SK-N-SH (cell line): Measurements from ENCODE around the gene RMI2. TPM values are rescaled to one million over a fixed set of nuclear protein-coding genes. Genes with fewer than 3 reads are reported as not detected.
A peak's percentile ranks its signal among the peaks of the same experiment; 100 is the strongest.

Experiments
- CTCF ChIA-PET: fragments of 300-600, 350-600 bp; formaldehyde crosslinking; extraction: SDS; loops from one replicate; lab custom pipeline; 2021; lab: Yijun Ruan, JAX
- POLR2A ChIA-PET: fragments of 350-600 bp; sonication (Branson Sonifier 250); formaldehyde crosslinking; extraction: SDS; loops from one replicate; lab custom pipeline; 2020; ENCODE audit warnings: antibody characterized with exemption, inconsistent platforms; lab: Yijun Ruan, JAX
- DNase-seq: peaks from one replicate; pipeline ENCODE4 v3.0.0; 2012
- H2AFZ ChIP-seq: fragments of 200-600 bp; sonication (generic); 2 replicates; pipeline ENCODE4 v1.8.1; 2016; ENCODE audit warnings: antibody characterized with exemption, mild to moderate bottlenecking, low read depth
- H3F3A ChIP-seq: fragments of 200-600 bp; sonication (generic); replicated peaks from 2 replicates; pipeline ENCODE3; 2016; ENCODE audit warnings: antibody characterized with exemption, mild to moderate bottlenecking; ENCODE audit not compliant: insufficient read depth
- H3K27ac ChIP-seq, 2 experiments: fragments of 200-500 bp in 1 of 2; fragments of 200-600 bp in 1 of 2; sonication (Bioruptor generic) in 1 of 2; sonication (generic), shearing (Covaris generic) in 1 of 2; 2 replicates each; pipeline versions ENCODE4 v1.5.1 to v1.6.1; 2014 to 2016; ENCODE audit warnings: low read depth in 2 of 2, inconsistent platforms in 1 of 2, low read length in 1 of 2, mild to moderate bottlenecking in 1 of 2, mixed read lengths in 1 of 2
- H3K27me3 ChIP-seq: fragments of 200-600 bp; sonication (generic), shearing (Covaris generic); 2 replicates; pipeline ENCODE4 v1.6.1; 2016; ENCODE audit warnings: mixed run types; ENCODE audit not compliant: insufficient read depth
- H3K36me3 ChIP-seq, 2 experiments: fragments of 200-500 bp in 1 of 2; fragments of 200-600 bp in 1 of 2; sonication (Bioruptor generic) in 1 of 2; sonication (generic) in 1 of 2; replicated peaks in 1 of 2; 2 replicates each; pipeline versions ENCODE3 to v1.5.1; 2014 to 2016; ENCODE audit warnings: low read length in 1 of 2, mild to moderate bottlenecking in 1 of 2; ENCODE audit not compliant: insufficient read depth in 2 of 2, control insufficient read depth in 1 of 2
- H3K4me1 ChIP-seq, 2 experiments: fragments of 200-500 bp in 1 of 2; fragments of 200-600 bp in 1 of 2; sonication (Bioruptor generic) in 1 of 2; sonication (generic), shearing (Covaris generic) in 1 of 2; 2 replicates each; pipeline versions ENCODE4 v1.5.1 to v1.6.1; 2014 to 2016; ENCODE audit warnings: low read depth in 1 of 2, low read length in 1 of 2, mixed run types in 1 of 2; ENCODE audit not compliant: insufficient read depth in 2 of 2, control insufficient read depth in 1 of 2
- H3K4me2 ChIP-seq: fragments of 200-600 bp; sonication (generic), shearing (Covaris generic); 2 replicates; pipeline ENCODE4 v1.6.1; 2017; ENCODE audit warnings: mixed run types
- H3K4me3 ChIP-seq, 2 experiments: fragments of 200-500 bp in 1 of 2; fragments of 200-600 bp in 1 of 2; sonication (Bioruptor generic) in 1 of 2; sonication (generic), shearing (Covaris generic) in 1 of 2; 2 replicates each; pipeline versions ENCODE4 v1.5.1 to v1.8.1; 2014 to 2016; ENCODE audit warnings: low read depth in 2 of 2, inconsistent platforms in 1 of 2, low read length in 1 of 2, mild to moderate bottlenecking in 1 of 2, mixed read lengths in 1 of 2, moderate library complexity in 1 of 2
- H3K79me2 ChIP-seq: fragments of 200-600 bp; sonication (generic); 2 replicates; pipeline ENCODE4 v1.8.1; 2017; ENCODE audit warnings: mild to moderate bottlenecking; ENCODE audit not compliant: insufficient read depth
- H3K9ac ChIP-seq: fragments of 200-600 bp; sonication (generic); 2 replicates; pipeline ENCODE4 v1.6.1; 2017; ENCODE audit warnings: mixed run types
- H3K9me2 ChIP-seq: fragments of 200-600 bp; sonication (generic); 2 replicates; pipeline ENCODE4 v1.6.1; 2017; ENCODE audit warnings: mixed run types
- H3K9me3 ChIP-seq: fragments of 200-600 bp; sonication (generic); 2 replicates; pipeline ENCODE4 v1.6.1; 2017; ENCODE audit warnings: mixed run types, mild to moderate bottlenecking, moderate library complexity
- H4K20me1 ChIP-seq: fragments of 200-600 bp; sonication (generic); 2 replicates; pipeline ENCODE4 v1.6.1; 2017; ENCODE audit warnings: mild to moderate bottlenecking, mixed run types; ENCODE audit not compliant: insufficient read depth
- FOXJ3 ChIP-seq: sonication (generic); formaldehyde crosslinking; IDR thresholded peaks from 2 replicates; pipeline ENCODE4 v1.5.1; 2020; ENCODE audit warnings: mild to moderate bottlenecking, missing genetic modification reagents
- GABPA ChIP-seq: IDR thresholded peaks from 2 replicates; pipeline ENCODE4 v1.4.0; 2012; ENCODE audit warnings: low read depth, mild to moderate bottlenecking
- POLR2AphosphoS5 ChIP-seq: IDR thresholded peaks from 2 replicates; pipeline ENCODE4 v1.6.1; 2012; ENCODE audit warnings: low read depth, low read length
- YY1 ChIP-seq: IDR thresholded peaks from 2 replicates; pipeline ENCODE4 v1.4.0; 2012; ENCODE audit warnings: low read depth, mild to moderate bottlenecking
- WGBS: methylation state at CpG from one replicate; pipeline ENCODE4 v1.1.6; 2017; ENCODE audit warnings: low lambda C conversion rate; 5-methylcytosine and 5-hydroxymethylcytosine counted together
- polyA plus RNA-seq, 3 experiments: library from polyadenylated mRNA; depleted of rRNA; stranded (reverse); fragments of >200 nt; gene quantifications; 2 replicates each; pipeline ENCODE4 v1.2.3, GENCODE V29; 2012
- small RNA-seq, 7 experiments: library from RNA; depleted of rRNA; stranded (forward); fragments of <200 nt; gene quantifications; one replicate each; pipeline ENCODE3, GENCODE V24; 2012
- TF ChIP-seq, protein P1 (sequence below): fragments of 150-350 bp; IDR thresholded peaks from 2 replicates; pipeline ENCODE4 v1.6.1; 2016; ENCODE audit warnings: mild to moderate bottlenecking, low read depth, low read length
- TF ChIP-seq, protein P2 (sequence below): IDR thresholded peaks from 2 replicates; pipeline ENCODE4 v1.4.0; 2012; ENCODE audit warnings: low read depth, borderline replicate concordance
- TF ChIP-seq, protein P3 (sequence below): IDR thresholded peaks from 2 replicates; pipeline ENCODE4; 2012

Gene RMI2
- polyA plus RNA-seq, 1 of the 3 experiments (the other 2 are of a cell fraction), result 8.5 TPM

DNA sequence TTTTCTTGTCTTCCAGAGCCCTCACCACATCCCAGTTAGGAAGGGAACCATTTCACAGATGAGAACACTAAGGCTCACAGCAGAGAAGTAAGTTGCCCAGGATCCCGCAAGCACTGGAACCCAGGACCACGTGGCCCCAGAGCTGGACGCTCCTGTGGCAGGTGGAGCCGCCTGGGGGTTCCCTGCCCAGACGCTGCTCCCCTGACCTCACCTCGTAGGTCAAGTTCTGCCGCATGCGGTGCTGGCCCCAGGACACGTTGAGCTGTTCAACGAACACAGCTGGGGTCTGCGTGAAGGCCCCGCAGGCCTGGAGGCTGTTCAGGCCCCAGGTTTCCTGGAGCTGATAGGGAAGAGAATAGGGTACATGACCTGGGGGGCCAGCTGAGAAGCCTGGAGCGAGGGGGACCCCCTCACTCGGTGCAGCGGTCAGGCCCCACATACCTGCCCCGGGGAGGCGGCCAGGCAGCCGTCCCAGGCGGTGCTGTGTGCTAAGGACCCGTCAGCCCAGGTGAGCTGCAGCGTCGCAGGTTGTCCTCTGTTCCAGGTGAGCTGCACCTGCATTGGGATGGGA lies 54.1 kb downstream of the RMI2 start (continued):
- TF ChIP-seq, protein P1, sequence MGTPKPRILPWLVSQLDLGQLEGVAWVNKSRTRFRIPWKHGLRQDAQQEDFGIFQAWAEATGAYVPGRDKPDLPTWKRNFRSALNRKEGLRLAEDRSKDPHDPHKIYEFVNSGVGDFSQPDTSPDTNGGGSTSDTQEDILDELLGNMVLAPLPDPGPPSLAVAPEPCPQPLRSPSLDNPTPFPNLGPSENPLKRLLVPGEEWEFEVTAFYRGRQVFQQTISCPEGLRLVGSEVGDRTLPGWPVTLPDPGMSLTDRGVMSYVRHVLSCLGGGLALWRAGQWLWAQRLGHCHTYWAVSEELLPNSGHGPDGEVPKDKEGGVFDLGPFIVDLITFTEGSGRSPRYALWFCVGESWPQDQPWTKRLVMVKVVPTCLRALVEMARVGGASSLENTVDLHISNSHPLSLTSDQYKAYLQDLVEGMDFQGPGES, result no peak
- TF ChIP-seq, protein P2, sequence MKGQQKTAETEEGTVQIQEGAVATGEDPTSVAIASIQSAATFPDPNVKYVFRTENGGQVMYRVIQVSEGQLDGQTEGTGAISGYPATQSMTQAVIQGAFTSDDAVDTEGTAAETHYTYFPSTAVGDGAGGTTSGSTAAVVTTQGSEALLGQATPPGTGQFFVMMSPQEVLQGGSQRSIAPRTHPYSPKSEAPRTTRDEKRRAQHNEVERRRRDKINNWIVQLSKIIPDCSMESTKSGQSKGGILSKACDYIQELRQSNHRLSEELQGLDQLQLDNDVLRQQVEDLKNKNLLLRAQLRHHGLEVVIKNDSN, result no peak
- no peak for TF ChIP-seq FOXJ3

DNA sequence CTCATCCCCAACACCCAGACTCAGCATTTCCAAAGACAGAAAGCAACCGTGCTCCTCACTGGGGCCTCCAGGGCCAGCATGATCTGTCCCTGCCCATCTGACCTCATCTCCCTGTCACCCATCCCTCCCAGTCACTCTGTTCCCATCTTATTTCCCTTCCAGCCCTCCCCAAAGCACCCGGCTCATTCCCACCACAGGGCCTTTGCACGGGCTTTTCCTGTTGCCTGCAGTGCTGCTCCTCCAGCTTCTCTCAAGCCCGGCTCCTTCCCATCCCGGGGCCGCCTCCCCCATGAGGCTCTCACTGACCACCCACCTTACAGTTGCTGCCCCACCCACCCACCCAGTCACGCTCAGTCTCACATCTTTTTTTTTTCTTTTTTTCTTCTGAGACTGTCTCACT lies 54.8 kb downstream of the RMI2 start:
- Histone ChIP-seq H3K9me2 (no peaks in the 10 kb centered on the region), H3K9me3 (no peaks in the 10 kb centered on the region), H3K36me3 (no peaks in the 10 kb centered on the region), H2AFZ (no peak overlapping the region), H3K4me3 (no peak overlapping the region), H3K4me1 (peaks cover 0 to 22% of the 10 kb centered on the region in 2 experiments; a peak in 1 of 4 replicates), H3K27me3 (no peaks in the 10 kb centered on the region), H4K20me1 (no peaks in the 10 kb centered on the region), H3K27ac (no peak overlapping the region), H3K4me2 (no peak overlapping the region), H3K79me2 (no peaks in the 10 kb centered on the region), H3F3A (no peaks in the 10 kb centered on the region), H3K9ac (no peak overlapping the region)
- WGBS, result 89% methylated on average over 7 of the region's 7 CpGs
- POLR2A ChIA-PET, result no interaction called here
- TF ChIP-seq POLR2AphosphoS5 (no peak), GABPA (no peak), YY1 (no peak)
- TF ChIP-seq, protein P3, sequence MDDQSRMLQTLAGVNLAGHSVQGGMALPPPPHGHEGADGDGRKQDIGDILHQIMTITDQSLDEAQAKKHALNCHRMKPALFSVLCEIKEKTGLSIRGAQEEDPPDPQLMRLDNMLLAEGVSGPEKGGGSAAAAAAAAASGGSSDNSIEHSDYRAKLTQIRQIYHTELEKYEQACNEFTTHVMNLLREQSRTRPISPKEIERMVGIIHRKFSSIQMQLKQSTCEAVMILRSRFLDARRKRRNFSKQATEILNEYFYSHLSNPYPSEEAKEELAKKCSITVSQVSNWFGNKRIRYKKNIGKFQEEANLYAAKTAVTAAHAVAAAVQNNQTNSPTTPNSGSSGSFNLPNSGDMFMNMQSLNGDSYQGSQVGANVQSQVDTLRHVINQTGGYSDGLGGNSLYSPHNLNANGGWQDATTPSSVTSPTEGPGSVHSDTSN, result no peak
- DNase-seq, result peak; percentile 16
- CTCF ChIA-PET, result interaction anchor here (0.6 to 8.6 kb wide), 8 partner anchors 9 to 313 kb away, joined by 3 to 107 read pairs (median 4); no protein-coding TSS in a partner anchor

Small RNAs within 50 kb of the gene (small RNA-seq; reads per million reads assigned to genes)
- gene AC099489.2, result 0 to 0.52 (median 0) reads per million in 7 experiments
- gene MIR548H2, result 0 reads per million in 7 experiments
- gene RF00019, result 0 reads per million in 7 experiments

Other genes starting within 250 kb of the RMI2 start
- 6.3 and 8.6 TPM in 2 replicates for gene SOCS1, start 89.3 kb upstream of the RMI2 start, polyA plus RNA-seq (2012; rRNA removed)
- gene TNP2, start 76.1 kb upstream of the RMI2 start, polyA plus RNA-seq (2012; rRNA removed), result not detected in 2 replicates
- not detected in 2 replicates for gene PRM3, start 71.8 kb upstream of the RMI2 start, polyA plus RNA-seq (2012; rRNA removed)
- not detected in 2 replicates for gene PRM2, start 69.0 kb upstream of the RMI2 start, polyA plus RNA-seq (2012; rRNA removed)
- not detected in 2 replicates for gene PRM1, start 64.1 kb upstream of the RMI2 start, polyA plus RNA-seq (2012; rRNA removed)
- 26.6 and 45.7 TPM in 2 replicates for gene LITAF, start 241.5 kb downstream of the RMI2 start, polyA plus RNA-seq (2012; rRNA removed)